DMS114 treated with DMSO at 0.1 percent for 48 hours (cell line): ENCODE results near the gene BANP.
"Not testable (repeated sequence)": the region's sequence is repeated elsewhere in the genome, so short reads cannot be mapped to it uniquely, and the experiment has no call there.

Source experiments
- DNase-seq: peaks from one replicate; lab custom pipeline; 2025; ENCODE audit not compliant: unreplicated experiment; lab: John Stamatoyannopoulos, UW

The BANP gene

DNA sequence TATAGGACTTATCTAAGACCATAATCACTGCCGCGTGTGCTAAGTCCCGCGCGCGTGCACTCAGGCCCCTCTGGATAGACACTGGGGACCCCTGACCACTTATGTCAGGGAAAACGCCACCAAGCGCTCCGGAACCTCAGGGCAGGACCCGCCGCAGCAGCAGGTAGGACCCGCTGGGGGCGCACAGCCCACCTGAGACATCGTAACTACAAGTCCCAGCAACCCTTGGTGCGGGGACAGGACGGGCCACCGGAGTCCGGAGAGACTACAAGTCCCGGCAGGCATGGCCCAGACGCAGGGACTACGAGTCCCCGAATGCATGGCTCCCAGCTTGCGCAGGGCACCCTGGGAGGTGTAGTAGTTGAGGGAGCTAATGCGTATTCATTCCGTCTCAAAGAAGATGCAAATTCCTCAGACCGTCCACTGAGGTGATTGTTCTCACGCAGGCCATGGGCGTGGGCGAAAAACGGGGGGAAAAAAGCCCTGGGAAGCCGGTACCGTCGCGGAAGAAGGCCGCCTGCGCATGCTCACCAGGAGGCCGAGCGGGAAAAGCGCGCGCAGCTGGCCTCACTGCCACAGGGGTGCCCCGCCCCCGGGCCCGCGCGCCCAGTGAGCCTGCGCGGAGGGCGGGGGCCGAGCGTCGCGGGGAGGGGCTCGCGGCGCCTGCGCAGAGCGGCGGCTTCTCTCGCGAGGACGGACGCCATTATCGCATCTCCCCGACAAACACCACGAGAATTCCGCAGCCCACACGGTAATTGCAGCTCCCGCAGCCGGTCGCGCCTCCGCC lies at the start of gene BANP:
TSS of gene BANP (plus strand) at position 670 of the 787 bp plus-strand sequence. CDS start 23,682 bp downstream, outside the sequence.
- DNase-seq, result peak; percentile 96

GRCh38 chr16:87904963-87905362 lies 46.3 kb upstream of the BANP start:
- DNase-seq, result not testable (repeated sequence)

DNA sequence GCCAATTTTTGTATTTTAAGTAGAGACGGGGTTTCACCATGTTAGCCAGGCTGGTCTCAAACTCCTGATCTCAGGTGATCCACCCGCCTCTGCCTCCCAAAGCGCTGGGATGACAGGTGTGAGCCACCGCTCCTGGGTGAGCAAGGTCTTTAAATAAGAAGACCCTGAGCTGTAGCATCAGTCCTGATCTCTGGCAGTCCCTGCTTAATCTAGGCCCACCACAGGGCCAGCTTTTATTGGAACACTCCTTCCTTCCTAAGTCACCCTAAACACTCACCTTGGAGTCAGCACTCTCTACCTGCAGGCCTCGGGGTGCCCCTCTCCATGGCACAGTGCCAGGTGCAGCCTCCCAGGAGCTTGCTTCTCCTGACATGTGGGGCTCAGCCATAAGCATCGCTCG lies 45.7 kb upstream of the BANP start:
- not testable (repeated sequence) for DNase-seq

- DNase-seq, result not testable (repeated sequence)
These were observed 43.1 kb upstream of the BANP start for GRCh38 chr16:87908101-87908500.

- DNase-seq, result peak; percentile 31
These were observed 41.9 kb upstream of the BANP start for GRCh38 chr16:87909203-87909935.

GRCh38 chr16:87911106-87911763 lies 40.0 kb upstream of the BANP start:
- DNase-seq, result not testable (repeated sequence)

- DNase-seq, result not testable (repeated sequence)
These were observed 38.5 kb upstream of the BANP start for GRCh38 chr16:87912691-87913090.

- not testable (repeated sequence) for DNase-seq
These were observed 37.1 kb upstream of the BANP start for GRCh38 chr16:87914021-87914725.

DNA sequence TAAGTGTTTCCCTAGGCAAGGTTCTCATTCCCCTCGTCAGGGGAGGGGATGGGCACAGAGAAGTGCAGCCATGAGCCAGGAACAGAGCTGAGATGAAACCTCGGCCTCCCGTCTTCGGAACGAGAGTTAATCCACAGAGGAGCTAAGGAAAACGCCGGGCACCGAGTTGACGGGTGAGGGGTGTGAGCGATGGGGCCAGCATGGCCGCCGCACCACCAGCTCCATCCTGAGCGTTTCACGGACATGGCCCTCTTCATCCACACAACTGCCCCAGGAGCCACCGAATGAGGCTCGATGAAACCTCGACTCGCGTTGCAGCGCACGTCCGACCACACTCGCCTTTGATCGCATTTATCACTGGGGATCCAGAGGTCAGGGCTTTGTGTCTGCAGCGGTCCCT lies 36.4 kb upstream of the BANP start:
- no peak for DNase-seq

DNA sequence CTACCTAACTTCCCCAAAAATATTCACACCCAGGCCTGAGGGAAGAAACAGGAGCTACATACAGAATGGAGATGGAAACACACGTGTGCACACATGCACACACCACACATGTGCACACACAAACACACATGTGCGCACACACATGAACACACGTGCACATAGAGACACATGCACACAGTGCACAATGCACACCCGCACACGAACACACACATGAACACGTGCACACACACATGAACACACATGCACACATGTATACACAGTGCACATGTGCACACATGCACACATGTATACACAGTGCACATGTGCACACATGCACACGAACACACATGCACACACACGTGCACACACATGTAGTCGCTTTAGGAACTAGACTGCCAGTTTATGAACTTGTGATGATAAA lies 33.7 kb upstream of the BANP start:
- DNase-seq, result no peak

GRCh38 chr16:87918338-87918737 lies 32.9 kb upstream of the BANP start:
- no peak for DNase-seq

DNA sequence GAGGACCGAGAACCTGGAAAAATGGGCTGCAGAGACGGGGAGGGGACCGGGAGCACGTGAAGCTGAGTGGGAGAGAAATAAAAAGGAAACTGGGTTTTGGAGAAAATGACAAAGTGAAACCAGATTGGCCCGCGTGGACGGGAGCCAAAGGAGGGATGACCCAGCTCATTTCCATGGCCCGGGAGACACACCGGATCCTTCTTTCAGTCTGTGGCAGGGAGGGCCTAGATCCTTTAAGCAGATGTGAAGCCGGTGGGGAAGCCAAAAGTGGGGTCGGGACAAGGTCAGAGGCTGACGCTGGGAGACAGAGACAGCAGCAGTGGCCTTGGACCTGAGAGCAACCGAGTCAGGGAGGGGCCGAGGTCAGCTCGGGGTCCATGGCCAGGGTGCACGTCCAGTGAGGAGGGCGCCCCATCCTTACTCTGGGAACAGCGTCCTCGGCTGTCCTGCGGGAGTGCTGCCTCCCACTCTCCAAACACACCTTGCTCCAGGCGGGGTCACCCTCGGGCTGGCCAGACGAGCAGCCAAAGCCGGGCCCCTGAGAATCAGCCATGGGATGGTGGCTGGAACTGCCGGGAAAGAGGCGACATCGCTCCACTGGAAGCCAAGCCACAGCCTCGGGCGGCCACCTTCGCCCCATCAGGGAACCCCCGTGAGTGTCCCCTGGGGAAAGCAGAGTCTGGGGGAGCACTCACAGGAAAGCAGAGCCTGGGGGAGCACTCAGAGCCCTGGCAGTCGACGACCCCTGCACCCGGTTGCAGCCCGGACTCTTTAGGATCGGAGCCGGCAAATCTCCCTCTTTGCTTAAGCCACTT lies 32.2 kb upstream of the BANP start:
- no peak for DNase-seq

DNA sequence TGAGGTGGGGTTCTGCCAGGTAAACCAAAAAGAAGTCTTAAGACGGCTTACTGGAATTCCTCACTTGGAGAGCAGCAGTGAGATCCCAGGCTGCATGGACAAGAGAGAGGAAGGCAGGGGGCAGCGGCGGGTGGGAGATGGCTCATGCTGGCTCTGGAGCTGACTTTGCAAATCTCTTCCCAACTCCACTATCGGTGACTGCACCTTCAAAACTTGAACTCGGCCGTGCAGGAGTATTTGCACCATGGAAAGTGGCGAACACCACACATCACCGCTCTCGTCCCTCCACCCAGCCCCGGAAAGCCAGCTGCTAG lies 31.6 kb upstream of the BANP start:
- DNase-seq, result no peak

GRCh38 chr16:87921236-87921773 lies 29.9 kb upstream of the BANP start:
- DNase-seq, result no peak

- DNase-seq, result no peak
These were observed 28.9 kb upstream of the BANP start for GRCh38 chr16:87922250-87922871.

GRCh38 chr16:87924041-87924810 lies 27.0 kb upstream of the BANP start:
- no peak for DNase-seq

GRCh38 chr16:87924811-87925670 lies 26.2 kb upstream of the BANP start:
- DNase-seq, result no peak
